Measurements from ENCODE around the gene ERF. TPM values are rescaled to one million over a fixed set of nuclear protein-coding genes. Genes with fewer than 3 reads are reported as not detected.

The ERF gene
- total RNA-seq, 1 donor from 2014 or later = 53.9 TPM

DNA sequence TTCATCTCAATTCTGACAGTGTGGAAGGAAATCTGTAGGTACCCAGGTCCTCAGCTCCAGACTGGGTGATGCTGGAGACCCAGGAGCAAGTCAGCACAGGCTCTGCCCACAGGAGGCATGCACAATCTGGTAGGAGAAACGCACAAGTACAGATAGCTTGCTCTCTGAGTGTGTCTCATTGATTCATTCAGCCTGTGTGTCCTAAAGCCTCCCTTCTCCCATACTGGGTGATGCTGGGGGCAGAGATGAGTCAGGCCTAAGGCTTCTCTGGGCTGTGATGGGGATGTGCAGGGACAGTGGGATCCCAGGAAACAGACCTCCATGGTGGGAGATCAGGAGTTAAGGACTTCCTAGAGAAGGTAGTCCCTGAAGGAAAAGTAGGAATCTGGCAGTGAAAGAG is 28.0 kb downstream of the ERF start:
- ATAC-seq (no peak), DNase-seq (no peak)
- intact Hi-C loops (cut with DNase I) = no loop called here
- Histone ChIP-seq H3K27me3 (no peaks in the 10 kb centered on the region), H3K27ac (no peak overlapping the region), H3K36me3 (peaks cover 52% of the 10 kb centered on the region), H3K4me1 (no peaks in the 10 kb centered on the region), H3K4me3 (no peak overlapping the region), H3K9me3 (no peaks in the 10 kb centered on the region)
- TF ChIP-seq, protein P1, sequence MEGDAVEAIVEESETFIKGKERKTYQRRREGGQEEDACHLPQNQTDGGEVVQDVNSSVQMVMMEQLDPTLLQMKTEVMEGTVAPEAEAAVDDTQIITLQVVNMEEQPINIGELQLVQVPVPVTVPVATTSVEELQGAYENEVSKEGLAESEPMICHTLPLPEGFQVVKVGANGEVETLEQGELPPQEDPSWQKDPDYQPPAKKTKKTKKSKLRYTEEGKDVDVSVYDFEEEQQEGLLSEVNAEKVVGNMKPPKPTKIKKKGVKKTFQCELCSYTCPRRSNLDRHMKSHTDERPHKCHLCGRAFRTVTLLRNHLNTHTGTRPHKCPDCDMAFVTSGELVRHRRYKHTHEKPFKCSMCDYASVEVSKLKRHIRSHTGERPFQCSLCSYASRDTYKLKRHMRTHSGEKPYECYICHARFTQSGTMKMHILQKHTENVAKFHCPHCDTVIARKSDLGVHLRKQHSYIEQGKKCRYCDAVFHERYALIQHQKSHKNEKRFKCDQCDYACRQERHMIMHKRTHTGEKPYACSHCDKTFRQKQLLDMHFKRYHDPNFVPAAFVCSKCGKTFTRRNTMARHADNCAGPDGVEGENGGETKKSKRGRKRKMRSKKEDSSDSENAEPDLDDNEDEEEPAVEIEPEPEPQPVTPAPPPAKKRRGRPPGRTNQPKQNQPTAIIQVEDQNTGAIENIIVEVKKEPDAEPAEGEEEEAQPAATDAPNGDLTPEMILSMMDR (IDR thresholded peaks at IDR 0.05) = no peak

DNA sequence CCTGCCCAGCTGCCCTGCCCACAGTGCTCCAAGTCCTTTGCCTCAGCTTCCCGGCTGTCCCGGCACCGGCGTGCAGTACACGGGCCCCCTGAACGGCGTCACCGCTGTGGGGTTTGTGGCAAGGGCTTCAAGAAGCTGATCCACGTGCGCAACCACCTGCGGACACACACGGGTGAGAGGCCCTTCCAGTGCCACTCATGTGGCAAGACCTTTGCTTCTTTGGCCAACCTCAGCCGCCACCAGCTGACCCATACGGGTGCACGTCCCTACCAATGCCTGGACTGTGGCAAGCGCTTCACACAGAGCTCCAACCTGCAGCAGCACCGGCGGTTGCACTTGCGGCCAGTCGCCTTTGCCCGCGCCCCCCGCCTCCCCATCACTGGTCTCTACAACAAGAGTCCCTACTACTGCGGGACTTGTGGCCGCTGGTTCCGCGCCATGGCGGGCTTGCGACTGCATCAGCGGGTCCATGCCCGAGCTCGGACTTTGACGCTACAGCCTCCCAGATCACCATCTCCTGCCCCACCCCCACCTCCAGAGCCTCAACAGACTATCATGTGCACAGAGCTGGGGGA is 29.1 kb downstream of the ERF start:
- Histone ChIP-seq H3K27me3 (no peaks in the 10 kb centered on the region), H3K4me1 (peaks cover 8% of the 10 kb centered on the region), H3K36me3 (peaks cover 41% of the 10 kb centered on the region), H3K27ac (no peak overlapping the region), H3K9me3 (no peaks in the 10 kb centered on the region), H3K4me3 (no peak overlapping the region)
- no peak for DNase-seq
- no peak for ATAC-seq
- TF ChIP-seq, protein P1 (IDR thresholded peaks at IDR 0.05) = no peak
- intact Hi-C loops (cut with DNase I) = no loop called here

DNA sequence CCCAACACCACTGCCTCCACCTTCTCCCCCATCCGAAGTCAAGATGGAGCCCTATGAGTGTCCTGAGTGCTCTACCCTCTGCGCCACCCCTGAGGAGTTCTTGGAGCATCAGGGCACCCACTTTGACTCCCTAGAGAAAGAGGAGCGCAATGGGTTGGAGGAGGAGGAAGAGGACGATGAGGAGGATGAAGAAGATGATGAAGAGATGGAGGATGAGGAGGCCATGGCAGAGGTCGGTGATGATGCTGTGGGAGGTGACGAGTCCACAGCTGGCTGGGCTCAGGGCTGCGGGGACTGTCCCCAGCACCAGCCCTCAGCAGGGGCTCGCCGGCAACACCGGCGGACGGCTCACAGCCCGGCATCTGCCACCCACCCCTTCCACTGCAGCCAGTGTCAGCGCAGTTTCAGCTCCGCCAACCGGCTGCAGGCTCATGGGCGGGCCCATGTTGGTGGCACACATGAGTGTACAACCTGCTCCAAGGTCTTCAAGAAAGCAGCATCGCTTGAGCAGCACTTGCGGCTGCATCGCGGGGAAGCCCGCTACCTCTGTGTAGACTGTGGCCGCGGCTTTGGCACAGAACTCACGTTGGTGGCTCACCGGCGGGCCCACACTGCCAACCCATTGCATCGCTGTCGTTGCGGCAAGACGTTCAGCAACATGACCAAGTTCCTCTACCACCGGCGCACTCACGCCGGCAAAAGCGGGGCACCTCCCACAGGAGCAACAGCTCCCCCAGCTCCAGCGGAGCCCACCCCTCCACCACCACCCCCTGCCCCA is 29.8 kb downstream of the ERF start:
- DNase-seq = no peak

DNA sequence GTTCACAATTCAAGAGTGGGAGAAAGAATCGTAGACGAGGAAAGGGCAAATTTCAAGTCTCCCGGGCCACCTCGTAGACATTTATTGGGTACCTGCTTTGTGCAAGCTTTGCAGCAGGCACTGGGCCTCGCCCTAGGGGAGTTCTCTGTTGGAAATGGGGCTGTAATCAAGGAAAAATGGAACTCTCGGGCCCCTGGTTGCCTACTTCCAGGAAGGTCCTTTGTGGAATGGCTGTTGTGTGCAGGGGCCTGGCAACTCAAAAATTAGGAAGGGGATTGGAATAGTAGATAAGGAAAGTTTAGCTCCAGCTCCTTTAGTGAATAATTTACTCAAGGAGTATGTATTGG is 34.2 kb downstream of the ERF start:
- Histone ChIP-seq H3K36me3 (peaks cover 17% of the 10 kb centered on the region), H3K9me3 (no peaks in the 10 kb centered on the region), H3K27me3 (no peaks in the 10 kb centered on the region), H3K4me1 (peaks cover 31% of the 10 kb centered on the region), H3K4me3 (peak overlapping the region; percentile 76), H3K27ac (peak overlapping the region; percentile 72)
- TF ChIP-seq, protein P1 (IDR thresholded peaks at IDR 0.05) = no peak
- ATAC-seq = no peak
- intact Hi-C loops (cut with DNase I) = no loop called here
- no peak for DNase-seq

More for the DNA sequence above, 29.8 kb downstream of the ERF start:
- TF ChIP-seq, protein P1 (IDR thresholded peaks at IDR 0.05) = no peak
- H3K27me3 ChIP-seq = no peaks in the 10 kb centered on the region
- no peak overlapping the region for H3K27ac ChIP-seq
- no peak for ATAC-seq
- H3K4me3 ChIP-seq = no peak overlapping the region
- intact Hi-C loops (cut with DNase I) = no loop called here
- H3K9me3 ChIP-seq = no peaks in the 10 kb centered on the region
- peaks cover 37% of the 10 kb centered on the region for H3K36me3 ChIP-seq
- H3K4me1 ChIP-seq = peaks cover 11% of the 10 kb centered on the region

DNA sequence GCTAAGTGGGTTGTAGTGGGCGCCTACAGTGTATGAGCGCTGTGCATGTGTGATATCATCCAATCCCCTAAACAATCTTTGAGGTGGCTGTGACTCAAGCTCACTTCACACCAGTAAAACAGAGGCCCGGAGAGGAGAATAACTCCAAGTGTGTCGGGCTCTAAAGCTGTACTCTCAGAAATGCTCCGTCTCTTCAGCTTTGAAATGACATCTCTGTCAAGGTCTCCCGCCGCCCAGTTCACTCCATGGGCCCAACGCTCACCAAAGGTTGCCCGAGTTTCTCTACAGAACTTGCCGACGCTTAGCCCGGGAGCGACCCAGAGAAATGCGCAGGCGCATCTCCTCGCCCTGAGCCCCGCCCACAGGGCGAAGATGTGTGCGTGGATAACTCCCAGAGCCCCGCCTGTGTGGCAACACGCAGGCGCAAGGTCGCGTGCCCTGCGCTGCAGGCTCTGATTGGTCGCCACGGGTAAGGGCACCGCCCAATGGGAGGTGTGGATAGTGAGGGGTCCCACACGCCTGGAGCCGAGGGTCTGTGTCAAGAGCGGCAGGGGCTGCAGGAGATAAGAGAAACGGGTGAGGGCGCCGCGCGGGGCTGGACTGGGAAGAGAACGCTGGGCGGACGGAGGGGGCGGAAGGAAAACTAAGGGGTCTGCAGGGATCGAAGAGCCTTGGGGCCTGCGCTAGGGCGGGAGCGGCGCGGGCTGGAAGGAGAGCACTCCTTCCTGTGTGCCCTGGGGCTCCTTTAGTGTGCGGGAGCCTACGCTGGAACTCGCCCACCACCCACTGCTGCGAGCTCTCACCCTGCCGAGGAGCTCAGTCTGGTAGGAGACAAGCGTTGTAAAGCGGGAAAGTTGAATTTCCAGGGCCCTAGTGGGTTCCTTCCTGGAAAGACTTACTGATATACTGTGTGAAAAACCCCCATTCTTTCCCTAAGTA is 34.8 kb downstream of the ERF start, which contains the start of gene ZNF526:
TSS of gene ZNF526 (plus strand) at position 501 of the 939 bp plus-strand sequence. CDS start 4,092 bp downstream, outside the sequence.
- Histone ChIP-seq H3K4me1 (peaks cover 34% of the 10 kb centered on the region), H3K4me3 (peak within 1 kb of the TSS; percentile 76), H3K9me3 (no peaks in the 10 kb centered on the region), H3K27me3 (no peaks in the 10 kb centered on the region), H3K36me3 (peaks cover 13% of the 10 kb centered on the region), H3K27ac (peak within 1 kb of the TSS; percentile 72)
- intact Hi-C loops (cut with DNase I) = no loop called here
- TF ChIP-seq, protein P1 (IDR thresholded peaks at IDR 0.05) = no peak
- DNase-seq (peak; percentile 98), ATAC-seq (peak; percentile 93)

All from upper lobe of right lung (tissue), 1 donor.